ENCODE measurements around the gene MYO5B. TPM values are rescaled to one million over a fixed set of nuclear protein-coding genes. Genes with fewer than 3 reads are reported as not detected.

Gene MYO5B
- total and polyA plus RNA-seq, 10 of the 15 experiments (the other 5 are each of a cell fraction or from before 2014, with no cell fraction given), result 2.5 to 4.5 (median 3.3) TPM

DNA sequence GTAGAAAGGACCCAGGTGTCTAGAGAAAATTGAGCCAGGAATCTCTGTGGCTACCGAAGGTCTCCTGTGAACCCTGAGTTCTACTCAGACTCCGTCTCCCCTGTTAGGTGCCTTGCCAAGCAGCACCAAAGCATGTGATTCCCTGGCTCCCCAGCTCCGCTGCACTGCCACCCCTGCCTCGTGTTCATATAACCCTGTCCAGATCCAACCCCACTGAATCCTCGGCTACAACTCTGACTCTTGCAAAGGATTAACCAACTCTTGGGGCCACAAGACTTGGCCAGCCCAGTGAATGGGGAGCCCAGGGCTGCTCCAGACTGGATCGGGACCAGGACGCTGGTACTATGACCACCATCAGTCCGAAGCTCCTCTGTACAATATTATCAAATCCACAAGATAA, 344.3 kb downstream of the MYO5B start:
- 43% methylated on average over 8 of the region's 8 CpGs for WGBS (ENCODE audit: insufficient coverage, insufficient replicate concordance, low lambda C conversion rate, missing lambda C conversion rate)
- H3K27me3 ChIP-seq (replicated peaks in 1 of 2; ENCODE audit: control insufficient read depth in 2 of 2, insufficient read depth in 2 of 2, low read length in 1 of 2), result peaks cover 0 to 3% of the 10 kb centered on the region in 2 experiments; a peak in 1 of 4 replicates
- in situ Hi-C loops (cut with MboI) (no loop called here), intact Hi-C loops (cut with micrococcal nuclease; ENCODE audit: unreplicated experiment) (no loop called here)
- TF ChIP-seq SPI1 (IDR thresholded peaks at IDR 0.05; ENCODE audit: borderline replicate concordance, insufficient read depth, low read depth, low read length) (no peak), SMAD1 (IDR thresholded peaks at IDR 0.05; ENCODE audit: low read depth, partially characterized antibody) (no peak), POU2F2 (IDR thresholded peaks at IDR 0.05; ENCODE audit: borderline replicate concordance, low read depth, low read length) (no peak), ASH2L (IDR thresholded peaks at IDR 0.05; ENCODE audit: borderline replicate concordance, low read depth) (no peak), CBX5 (IDR thresholded peaks at IDR 0.05; ENCODE audit: low read depth) (no peak), FOS (IDR thresholded peaks at IDR 0.05; ENCODE audit: borderline replicate concordance, extremely low read depth, insufficient read length) (no peak), TBL1XR1 (IDR thresholded peaks at IDR 0.05; ENCODE audit: low read depth, low read length) (no peak), ZBED1 (IDR thresholded peaks at IDR 0.05; ENCODE audit: borderline replicate concordance) (no peak), NBN (IDR thresholded peaks at IDR 0.05) (no peak), SIX5 (IDR thresholded peaks at IDR 0.05; ENCODE audit: low read depth, low read length, severe bottlenecking) (no peak), SMC3 (IDR thresholded peaks at IDR 0.05; ENCODE audit: borderline replicate concordance, low read length) (no peak), TCF7 (IDR thresholded peaks at IDR 0.05; ENCODE audit: borderline replicate concordance) (no peak)
- TF ChIP-seq, protein P1, sequence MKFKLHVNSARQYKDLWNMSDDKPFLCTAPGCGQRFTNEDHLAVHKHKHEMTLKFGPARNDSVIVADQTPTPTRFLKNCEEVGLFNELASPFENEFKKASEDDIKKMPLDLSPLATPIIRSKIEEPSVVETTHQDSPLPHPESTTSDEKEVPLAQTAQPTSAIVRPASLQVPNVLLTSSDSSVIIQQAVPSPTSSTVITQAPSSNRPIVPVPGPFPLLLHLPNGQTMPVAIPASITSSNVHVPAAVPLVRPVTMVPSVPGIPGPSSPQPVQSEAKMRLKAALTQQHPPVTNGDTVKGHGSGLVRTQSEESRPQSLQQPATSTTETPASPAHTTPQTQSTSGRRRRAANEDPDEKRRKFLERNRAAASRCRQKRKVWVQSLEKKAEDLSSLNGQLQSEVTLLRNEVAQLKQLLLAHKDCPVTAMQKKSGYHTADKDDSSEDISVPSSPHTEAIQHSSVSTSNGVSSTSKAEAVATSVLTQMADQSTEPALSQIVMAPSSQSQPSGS (IDR thresholded peaks at IDR 0.05; ENCODE audit: low read length), result no peak
- TF ChIP-seq, protein P2, sequence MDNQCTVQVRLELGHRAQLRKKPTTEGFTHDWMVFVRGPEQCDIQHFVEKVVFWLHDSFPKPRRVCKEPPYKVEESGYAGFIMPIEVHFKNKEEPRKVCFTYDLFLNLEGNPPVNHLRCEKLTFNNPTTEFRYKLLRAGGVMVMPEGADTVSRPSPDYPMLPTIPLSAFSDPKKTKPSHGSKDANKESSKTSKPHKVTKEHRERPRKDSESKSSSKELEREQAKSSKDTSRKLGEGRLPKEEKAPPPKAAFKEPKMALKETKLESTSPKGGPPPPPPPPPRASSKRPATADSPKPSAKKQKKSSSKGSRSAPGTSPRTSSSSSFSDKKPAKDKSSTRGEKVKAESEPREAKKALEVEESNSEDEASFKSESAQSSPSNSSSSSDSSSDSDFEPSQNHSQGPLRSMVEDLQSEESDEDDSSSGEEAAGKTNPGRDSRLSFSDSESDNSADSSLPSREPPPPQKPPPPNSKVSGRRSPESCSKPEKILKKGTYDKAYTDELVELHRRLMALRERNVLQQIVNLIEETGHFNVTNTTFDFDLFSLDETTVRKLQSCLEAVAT (IDR thresholded peaks at IDR 0.05), result no peak
- TF ChIP-seq, protein P3, sequence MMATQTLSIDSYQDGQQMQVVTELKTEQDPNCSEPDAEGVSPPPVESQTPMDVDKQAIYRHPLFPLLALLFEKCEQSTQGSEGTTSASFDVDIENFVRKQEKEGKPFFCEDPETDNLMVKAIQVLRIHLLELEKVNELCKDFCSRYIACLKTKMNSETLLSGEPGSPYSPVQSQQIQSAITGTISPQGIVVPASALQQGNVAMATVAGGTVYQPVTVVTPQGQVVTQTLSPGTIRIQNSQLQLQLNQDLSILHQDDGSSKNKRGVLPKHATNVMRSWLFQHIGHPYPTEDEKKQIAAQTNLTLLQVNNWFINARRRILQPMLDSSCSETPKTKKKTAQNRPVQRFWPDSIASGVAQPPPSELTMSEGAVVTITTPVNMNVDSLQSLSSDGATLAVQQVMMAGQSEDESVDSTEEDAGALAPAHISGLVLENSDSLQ (IDR thresholded peaks at IDR 0.05), result no peak
- TF ChIP-seq, protein P4, sequence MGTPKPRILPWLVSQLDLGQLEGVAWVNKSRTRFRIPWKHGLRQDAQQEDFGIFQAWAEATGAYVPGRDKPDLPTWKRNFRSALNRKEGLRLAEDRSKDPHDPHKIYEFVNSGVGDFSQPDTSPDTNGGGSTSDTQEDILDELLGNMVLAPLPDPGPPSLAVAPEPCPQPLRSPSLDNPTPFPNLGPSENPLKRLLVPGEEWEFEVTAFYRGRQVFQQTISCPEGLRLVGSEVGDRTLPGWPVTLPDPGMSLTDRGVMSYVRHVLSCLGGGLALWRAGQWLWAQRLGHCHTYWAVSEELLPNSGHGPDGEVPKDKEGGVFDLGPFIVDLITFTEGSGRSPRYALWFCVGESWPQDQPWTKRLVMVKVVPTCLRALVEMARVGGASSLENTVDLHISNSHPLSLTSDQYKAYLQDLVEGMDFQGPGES (IDR thresholded peaks at IDR 0.05), result no peak
- TF ChIP-seq, protein P5, sequence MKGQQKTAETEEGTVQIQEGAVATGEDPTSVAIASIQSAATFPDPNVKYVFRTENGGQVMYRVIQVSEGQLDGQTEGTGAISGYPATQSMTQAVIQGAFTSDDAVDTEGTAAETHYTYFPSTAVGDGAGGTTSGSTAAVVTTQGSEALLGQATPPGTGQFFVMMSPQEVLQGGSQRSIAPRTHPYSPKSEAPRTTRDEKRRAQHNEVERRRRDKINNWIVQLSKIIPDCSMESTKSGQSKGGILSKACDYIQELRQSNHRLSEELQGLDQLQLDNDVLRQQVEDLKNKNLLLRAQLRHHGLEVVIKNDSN (IDR thresholded peaks at IDR 0.05; ENCODE audit: borderline replicate concordance, extremely low read length, insufficient read depth, low read depth, low read length), result no peak
- POLR2A ChIA-PET, result no interaction called here
- no peaks in the 10 kb centered on the region for H3K79me2 ChIP-seq (ENCODE audit: control insufficient read depth, insufficient read depth, low read length)
- H3K4me1 ChIP-seq (ENCODE audit: control insufficient read depth, insufficient read depth, low read length), result no peaks in the 10 kb centered on the region
- H3K4me3 ChIP-seq, result no peak overlapping the region
- ATAC-seq (no peak), FAIRE-seq (no peak), DNase-seq (ENCODE audit: low read depth, low spot score) (no peak)
- H3K27ac ChIP-seq (ENCODE audit: control insufficient read depth, insufficient read depth), result no peak overlapping the region
- SMC1A ChIA-PET (ENCODE audit: uncharacterized antibody, unreplicated experiment), result interaction anchor here (0.8 kb wide), 1 partner anchor 16 kb away, joined by 3 read pairs; no protein-coding TSS in a partner anchor
- RAD21 ChIA-PET (ENCODE audit: unreplicated experiment), result no interaction called here
- no peaks in the 10 kb centered on the region for H3K9me3 ChIP-seq (replicated peaks; ENCODE audit: control insufficient read depth, insufficient read depth, low read length)
- CTCF ChIA-PET, result interaction anchor here (1.3 kb wide), 1 partner anchor 9 kb away, joined by 6 read pairs; no protein-coding TSS in a partner anchor
- no peak overlapping the region for H2AFZ ChIP-seq (ENCODE audit: control insufficient read depth, low read depth, low read length)
- H3K36me3 ChIP-seq (ENCODE audit: control insufficient read depth in 2 of 2, insufficient read depth in 2 of 2, low read length in 1 of 2), result no peaks in the 10 kb centered on the region
- H3K9ac ChIP-seq (ENCODE audit: control insufficient read depth, insufficient read depth, low read length), result no peak overlapping the region
- H3K4me2 ChIP-seq (ENCODE audit: control insufficient read depth, insufficient read depth), result no peak overlapping the region
- no TSS peak for BruUV-seq (replicated peaks)
- H4K20me1 ChIP-seq (ENCODE audit: control insufficient read depth, insufficient read depth), result no peaks in the 10 kb centered on the region
